HCT116 (cell line): Measurements from ENCODE around the gene SLC2A1. TPM values are rescaled to one million over a fixed set of nuclear protein-coding genes. Genes with fewer than 3 reads are reported as not detected.

Experiments used
- ATAC-seq: fragments of 200-7000 bp; cut with Tn5 transposase; 2 replicates; pipeline ENCODE4 v1.9.1; 2020; ENCODE audit warnings: mild to moderate bottlenecking, moderate library complexity
- BruUV-seq: library from RNA; stranded (reverse); fragments of 400-500 nt; replicated peaks from 2 replicates; lab custom pipeline; 2021; lab: Mats Ljungman, UMichigan
- CTCF ChIA-PET: fragments of 300-600 bp; sonication (Branson Sonifier 250); formaldehyde crosslinking; loops from one replicate; lab custom pipeline; 2021; ENCODE audit warnings: antibody characterized with exemption; lab: Charles Lee
- POLR2A ChIA-PET: fragments of 300-600, 350-600 bp; sonication (Branson Sonifier 250); formaldehyde crosslinking; loops from one replicate; lab custom pipeline; 2021; ENCODE audit warnings: antibody characterized with exemption; lab: Charles Lee
- RAD21 ChIA-PET, 2 experiments: fragments of 300-600 bp; sonication (Branson Sonifier 250); formaldehyde crosslinking; loops; one replicate each; lab custom pipeline; 2023; ENCODE audit warnings: low total read pairs in 2 of 2; ENCODE audit not compliant: uncharacterized antibody in 2 of 2, unreplicated experiment in 2 of 2, low non-redundant PET in 1 of 2; lab: Charles Lee
- DNase-seq: peaks from one replicate; pipeline ENCODE4 v3.0.0-alpha.2; 2010; ENCODE audit warnings: low read depth, low spot score
- H2AFZ ChIP-seq: fragments of 200-600 bp; shearing (Covaris generic), sonication (generic); 2 replicates; pipeline ENCODE4 v1.6.1; 2017; ENCODE audit warnings: low read depth, mixed run types, mixed read lengths, antibody characterized with exemption, low read length; ENCODE audit not compliant: poor library complexity, severe bottlenecking
- H3K27ac ChIP-seq: 2 replicates; pipeline ENCODE4 v1.5.1; 2012; ENCODE audit warnings: low read depth, low read length
- H3K27me3 ChIP-seq: fragments of 200-600 bp; sonication (generic); 2 replicates; pipeline ENCODE4 v1.6.1; 2016; ENCODE audit warnings: mixed run types, low read length, mixed read lengths; ENCODE audit not compliant: insufficient read depth
- H3K36me3 ChIP-seq, 2 experiments: fragments of 200-500 bp in 1 of 2; fragments of 200-600 bp in 1 of 2; sonication (Bioruptor generic) in 1 of 2; sonication (generic) in 1 of 2; 2 replicates each; pipeline versions ENCODE4 v1.5.1 to v1.6.1; 2014 to 2016; ENCODE audit warnings: low read length in 2 of 2, inconsistent platforms in 1 of 2, mixed read lengths in 1 of 2, mixed run types in 1 of 2; ENCODE audit not compliant: insufficient read depth in 2 of 2, control insufficient read depth in 1 of 2
- H3K4me1 ChIP-seq, 2 experiments: fragments of 200-600 bp in 1 of 2; sonication (generic) in 1 of 2; 2 replicates each; pipeline versions ENCODE4 v1.5.1 to v1.6.1; 2012 to 2017; ENCODE audit warnings: low read length in 2 of 2, inconsistent platforms in 1 of 2, mild to moderate bottlenecking in 1 of 2, mixed read lengths in 1 of 2, mixed run types in 1 of 2, moderate library complexity in 1 of 2; ENCODE audit not compliant: insufficient read depth in 2 of 2, control insufficient read depth in 1 of 2
- H3K4me2 ChIP-seq: fragments of 200-600 bp; sonication (generic); 2 replicates; pipeline ENCODE4 v1.6.1; 2017; ENCODE audit warnings: mixed run types, low read length, mixed read lengths
- H3K4me3 ChIP-seq, 2 experiments: fragments of 200-600 bp in 1 of 2; sonication (generic) in 1 of 2; replicated peaks in 1 of 2; 2 replicates each; pipeline ENCODE4 v1.5.1; 2011 to 2016; ENCODE audit warnings: low read length in 2 of 2, control low read depth in 1 of 2, low read depth in 1 of 2, mild to moderate bottlenecking in 1 of 2, mixed read lengths in 1 of 2, mixed run types in 1 of 2
- H3K79me2 ChIP-seq: fragments of 200-600 bp; sonication (generic); 2 replicates; pipeline ENCODE4 v1.6.1; 2017; ENCODE audit warnings: mild to moderate bottlenecking, mixed run types, low read length, moderate library complexity, mixed read lengths; ENCODE audit not compliant: insufficient read depth
- H3K9ac ChIP-seq: fragments of 200-600 bp; sonication (generic); 2 replicates; pipeline ENCODE4 v1.6.1; 2016; ENCODE audit warnings: low read length, mixed read lengths
- H3K9me2 ChIP-seq: fragments of 200-600 bp; sonication (generic), shearing (Covaris generic); 2 replicates; pipeline ENCODE4 v1.6.1; 2017; ENCODE audit warnings: mixed run types, mild to moderate bottlenecking, moderate library complexity; ENCODE audit not compliant: insufficient read depth
- H3K9me3 ChIP-seq, 2 experiments: fragments of 200-500 bp in 1 of 2; fragments of 200-600 bp in 1 of 2; sonication (Bioruptor generic) in 1 of 2; sonication (generic) in 1 of 2; 2 replicates each; pipeline ENCODE4 v1.6.1; 2014 to 2017; ENCODE audit warnings: low read length in 2 of 2, mixed read lengths in 2 of 2, inconsistent platforms in 1 of 2, low read depth in 1 of 2, mild to moderate bottlenecking in 1 of 2, mixed run types in 1 of 2, moderate library complexity in 1 of 2; ENCODE audit not compliant: control insufficient read depth in 1 of 2, insufficient read depth in 1 of 2
- H4K20me1 ChIP-seq: fragments of 200-600 bp; sonication (generic), shearing (Covaris generic); 2 replicates; pipeline ENCODE4 v1.6.1; 2017; ENCODE audit warnings: mixed run types, mild to moderate bottlenecking, moderate library complexity; ENCODE audit not compliant: insufficient read depth
- CBX3 ChIP-seq: IDR thresholded peaks from 2 replicates; pipeline ENCODE4 v1.6.1; 2012; ENCODE audit warnings: low read depth
- CEBPB ChIP-seq: IDR thresholded peaks from 2 replicates; pipeline ENCODE4 v1.6.1; 2012; ENCODE audit warnings: low read depth
- EGR1 ChIP-seq: IDR thresholded peaks from 2 replicates; pipeline ENCODE4 v1.6.1; 2012; ENCODE audit warnings: low read depth
- ELF1 ChIP-seq: IDR thresholded peaks from 2 replicates; pipeline ENCODE4 v1.6.1; 2012; ENCODE audit warnings: low read depth, borderline replicate concordance
- MAX ChIP-seq: IDR thresholded peaks from 2 replicates; pipeline ENCODE4 v1.6.1; 2012
- POLR2A ChIP-seq: IDR thresholded peaks from 2 replicates; pipeline ENCODE4 v1.7.0; 2011; ENCODE audit warnings: borderline replicate concordance; ENCODE audit not compliant: insufficient read depth, insufficient read length; ENCODE audit errors: extremely low read depth
- POLR2AphosphoS5 ChIP-seq: IDR thresholded peaks from 2 replicates; pipeline ENCODE4 v1.6.1; 2011; ENCODE audit warnings: mild to moderate bottlenecking, low read depth, low read length, moderate library complexity
- SIN3A ChIP-seq: IDR thresholded peaks from 2 replicates; pipeline ENCODE4 v1.6.1; 2012; ENCODE audit warnings: low read depth
- SRF ChIP-seq: IDR thresholded peaks from 2 replicates; pipeline ENCODE4 v1.6.1; 2012; ENCODE audit warnings: low read depth
- TCF7L2 ChIP-seq: IDR thresholded peaks from 2 replicates; pipeline ENCODE4 v1.7.0; 2011; ENCODE audit warnings: borderline replicate concordance, inconsistent platforms; ENCODE audit not compliant: insufficient read depth, insufficient read length; ENCODE audit errors: extremely low read depth
- YY1 ChIP-seq: IDR thresholded peaks from 2 replicates; pipeline ENCODE4 v1.6.1; 2011; ENCODE audit warnings: low read length, low read depth, moderate library complexity, mild to moderate bottlenecking; ENCODE audit not compliant: insufficient replicate concordance; ENCODE audit errors: extremely low read depth
- ZBTB33 ChIP-seq: IDR thresholded peaks from 2 replicates; pipeline ENCODE4 v1.6.1; 2011; ENCODE audit warnings: mild to moderate bottlenecking, low read length, moderate library complexity; ENCODE audit not compliant: insufficient replicate concordance; ENCODE audit errors: extremely low read depth
- ZFX ChIP-seq: fragments of 450-650 bp; IDR thresholded peaks from 2 replicates; pipeline ENCODE4 v1.6.1; 2017
- intact Hi-C: fragments of 100-400 bp; cut with micrococcal nuclease; formaldehyde crosslinking; loops from 2 replicates; pipeline ENCODE4 v1.10.0; 2022
- total RNA-seq: library from RNA; stranded (reverse); gene quantifications from one replicate; pipeline ENCODE4 v1.2.1, GENCODE V29; 2021; ENCODE audit not compliant: unreplicated experiment
- TF ChIP-seq, protein P1 (sequence below): IDR thresholded peaks from 2 replicates; pipeline ENCODE4 v1.6.1; 2012; ENCODE audit warnings: low read depth

SLC2A1 gene
- total RNA-seq, 1 experiment from 2014 or later, result 248 TPM

- TF ChIP-seq ZFX (peak; percentile 79), TCF7L2 (no peak), EGR1 (peak; percentile 81), SIN3A (no peak), MAX (peak; percentile 25; the same call in 1 of the 2 replicates), CEBPB (no peak)
- H3K36me3 ChIP-seq, result peaks cover 0 to 16% of the 10 kb centered on the region in 2 experiments; a peak in 3 of 4 replicates
- no peaks in the 10 kb centered on the region for H3K9me2 ChIP-seq
- no peak overlapping the region for H2AFZ ChIP-seq
- no peak for DNase-seq
- POLR2A ChIA-PET, result no interaction called here
- H3K4me3 ChIP-seq, result peak overlapping the region; percentile 89
- H3K4me2 ChIP-seq, result peak overlapping the region; percentile 88
- no peaks in the 10 kb centered on the region for H3K9me3 ChIP-seq
- H3K79me2 ChIP-seq, result peaks cover 70% of the 10 kb centered on the region
- no TSS peak for BruUV-seq
- ATAC-seq, result peak; percentile 56
- H3K27me3 ChIP-seq, result no peaks in the 10 kb centered on the region
- CTCF ChIA-PET, result no interaction called here
- H3K9ac ChIP-seq, result peak overlapping the region; percentile 94
- peaks cover 52 to 80% of the 10 kb centered on the region in 2 experiments; a peak in 3 of 4 replicates for H3K4me1 ChIP-seq
- RAD21 ChIA-PET, result no interaction called here
- peaks cover 17% of the 10 kb centered on the region; the same call in 1 of the 2 replicates for H4K20me1 ChIP-seq
- intact Hi-C loops, result no loop called here
- peak overlapping the region; percentile 86 for H3K27ac ChIP-seq
Measured at GRCh38 chr1:42957880-42958487, 684 bp downstream of the SLC2A1 start.

DNA sequence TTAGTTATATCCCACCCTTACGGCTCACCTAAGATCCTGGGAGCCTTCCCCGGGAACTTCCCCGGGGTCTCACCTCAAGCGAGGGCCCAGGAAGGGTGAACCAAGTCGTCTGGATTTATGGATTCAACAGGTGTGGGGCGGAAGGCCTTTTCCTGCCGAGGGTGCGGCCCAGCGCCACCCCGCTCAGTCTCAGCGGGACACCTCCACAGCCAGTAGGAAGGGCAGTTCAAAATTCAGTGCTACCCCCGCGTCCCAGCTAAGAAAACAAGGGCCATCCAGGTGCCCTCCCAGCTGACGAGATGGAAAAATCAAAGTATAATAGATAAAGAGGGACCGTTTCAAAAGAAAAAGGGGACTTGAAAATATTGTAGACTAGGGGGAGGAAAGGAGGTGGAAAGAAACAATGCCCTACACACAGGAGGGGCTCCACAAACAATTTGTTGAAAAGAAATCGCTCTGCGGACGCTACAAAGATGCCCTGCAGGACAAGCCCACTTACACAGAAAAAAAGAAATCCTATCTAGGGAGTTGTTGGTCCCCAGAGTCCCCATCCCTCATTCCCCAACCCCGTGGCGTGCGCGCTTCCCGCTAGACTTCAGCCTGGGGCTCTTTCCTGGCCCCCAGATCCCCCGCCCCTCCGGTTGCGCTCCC, 1.3 kb downstream of the SLC2A1 start:
- Histone ChIP-seq H2AFZ (no peak overlapping the region), H3K4me3 (peak overlapping the region; percentile 89), H3K4me1 (peaks cover 54 to 80% of the 10 kb centered on the region in 2 experiments; a peak in 3 of 4 replicates), H3K9me2 (no peaks in the 10 kb centered on the region), H3K9ac (peak overlapping the region; percentile 94), H3K79me2 (peaks cover 76% of the 10 kb centered on the region), H3K9me3 (no peaks in the 10 kb centered on the region), H3K36me3 (peaks cover 0 to 16% of the 10 kb centered on the region in 2 experiments; a peak in 3 of 4 replicates), H4K20me1 (peaks cover 17% of the 10 kb centered on the region; the same call in 1 of the 2 replicates), H3K4me2 (peak overlapping the region; percentile 88), H3K27me3 (no peaks in the 10 kb centered on the region), H3K27ac (peak overlapping the region; percentile 86)
- TSS peak; percentile 58 for BruUV-seq
- ChIA-PET RAD21 (no interaction called here), POLR2A (no interaction called here), CTCF (no interaction called here)
- intact Hi-C loops, result no loop called here
- DNase-seq (no peak), ATAC-seq (no peak)
- TF ChIP-seq CBX3, result no peak
- TF ChIP-seq YY1, result no peak
- TF ChIP-seq ZBTB33, result no peak
- TF ChIP-seq, protein P1, sequence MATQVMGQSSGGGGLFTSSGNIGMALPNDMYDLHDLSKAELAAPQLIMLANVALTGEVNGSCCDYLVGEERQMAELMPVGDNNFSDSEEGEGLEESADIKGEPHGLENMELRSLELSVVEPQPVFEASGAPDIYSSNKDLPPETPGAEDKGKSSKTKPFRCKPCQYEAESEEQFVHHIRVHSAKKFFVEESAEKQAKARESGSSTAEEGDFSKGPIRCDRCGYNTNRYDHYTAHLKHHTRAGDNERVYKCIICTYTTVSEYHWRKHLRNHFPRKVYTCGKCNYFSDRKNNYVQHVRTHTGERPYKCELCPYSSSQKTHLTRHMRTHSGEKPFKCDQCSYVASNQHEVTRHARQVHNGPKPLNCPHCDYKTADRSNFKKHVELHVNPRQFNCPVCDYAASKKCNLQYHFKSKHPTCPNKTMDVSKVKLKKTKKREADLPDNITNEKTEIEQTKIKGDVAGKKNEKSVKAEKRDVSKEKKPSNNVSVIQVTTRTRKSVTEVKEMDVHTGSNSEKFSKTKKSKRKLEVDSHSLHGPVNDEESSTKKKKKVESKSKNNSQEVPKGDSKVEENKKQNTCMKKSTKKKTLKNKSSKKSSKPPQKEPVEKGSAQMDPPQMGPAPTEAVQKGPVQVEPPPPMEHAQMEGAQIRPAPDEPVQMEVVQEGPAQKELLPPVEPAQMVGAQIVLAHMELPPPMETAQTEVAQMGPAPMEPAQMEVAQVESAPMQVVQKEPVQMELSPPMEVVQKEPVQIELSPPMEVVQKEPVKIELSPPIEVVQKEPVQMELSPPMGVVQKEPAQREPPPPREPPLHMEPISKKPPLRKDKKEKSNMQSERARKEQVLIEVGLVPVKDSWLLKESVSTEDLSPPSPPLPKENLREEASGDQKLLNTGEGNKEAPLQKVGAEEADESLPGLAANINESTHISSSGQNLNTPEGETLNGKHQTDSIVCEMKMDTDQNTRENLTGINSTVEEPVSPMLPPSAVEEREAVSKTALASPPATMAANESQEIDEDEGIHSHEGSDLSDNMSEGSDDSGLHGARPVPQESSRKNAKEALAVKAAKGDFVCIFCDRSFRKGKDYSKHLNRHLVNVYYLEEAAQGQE, result no peak
- no peak for TF ChIP-seq ELF1
- no peak for TF ChIP-seq SRF
- no peak for TF ChIP-seq POLR2A
- peak; percentile 6; the same call in 1 of the 2 replicates for TF ChIP-seq POLR2AphosphoS5
